HepG2 (cell line): ENCODE data around the gene RPUSD4. TPM values are rescaled to one million over a fixed set of nuclear protein-coding genes. Genes with fewer than 3 reads are reported as not detected.

Source experiments
- CBX1 ChIP-seq: IDR thresholded peaks from one replicate; pipeline ENCODE4 v1.6.1; 2016; ENCODE audit warnings: antibody characterized with exemption, low read depth
- CREM ChIP-seq, 2 experiments: sonication (generic) in 1 of 2; formaldehyde crosslinking in 1 of 2; IDR thresholded peaks; 2 replicates each; pipeline versions ENCODE4 v1.4.0 to v1.6.1; 2016 to 2020; ENCODE audit warnings: antibody characterized with exemption in 1 of 2, mild to moderate bottlenecking in 1 of 2, missing genetic modification reagents in 1 of 2
- IKZF4 ChIP-seq: sonication (generic); formaldehyde crosslinking; IDR thresholded peaks from 2 replicates; pipeline ENCODE4 v1.5.1; 2020; ENCODE audit warnings: borderline replicate concordance, mild to moderate bottlenecking, low read depth, missing genetic modification reagents; ENCODE audit errors: not compliant biosample characterization
- RAD51 ChIP-seq: fragments of 450-650 bp; IDR thresholded peaks from 2 replicates; pipeline ENCODE4 v1.6.1; 2016; ENCODE audit warnings: borderline replicate concordance
- SKI ChIP-seq: fragments of 450-650 bp; IDR thresholded peaks from one replicate; pipeline ENCODE4 v1.6.1; 2018; ENCODE audit warnings: mild to moderate bottlenecking; ENCODE audit not compliant: partially characterized antibody
- ZBTB7B ChIP-seq: sonication (generic); formaldehyde crosslinking; IDR thresholded peaks from 2 replicates; pipeline ENCODE4 v1.4.0; 2020; ENCODE audit warnings: missing genetic modification reagents
- ZNF264 ChIP-seq: sonication (generic); formaldehyde crosslinking; IDR thresholded peaks from 2 replicates; pipeline ENCODE4 v1.4.0; 2020; ENCODE audit warnings: missing genetic modification reagents
- ZNF570 ChIP-seq: sonication (generic); formaldehyde crosslinking; IDR thresholded peaks from 2 replicates; pipeline ENCODE4 v1.4.0; 2020; ENCODE audit warnings: mild to moderate bottlenecking, missing genetic modification reagents, borderline replicate concordance
- ZSCAN31 ChIP-seq: sonication (generic); formaldehyde crosslinking; IDR thresholded peaks from 2 replicates; pipeline ENCODE4 v1.5.0; 2020; ENCODE audit warnings: low read depth, mild to moderate bottlenecking, missing genetic modification reagents
- polyA plus RNA-seq, 8 experiments: library from polyadenylated mRNA; depleted of rRNA in 3 of 8; stranded (reverse) in 7 of 8; unstranded in 1 of 8; fragments of >200 nt; fragmentation: Illumina TruSeq in 4 of 8; extraction: Trizol in 4 of 8; gene quantifications; 2 replicates each; pipeline versions ENCODE4 v1.2.1 to v1.2.3, GENCODE V29; 2011 to 2016; ENCODE audit warnings: low read depth in 4 of 8, missing spikeins in 1 of 8, mixed read lengths in 1 of 8; ENCODE audit not compliant: insufficient read depth in 1 of 8
- total RNA-seq, 5 experiments: library from RNA; depleted of rRNA; stranded (reverse); fragments of >200 nt; fragmentation: Illumina TruSeq; extraction: Trizol; gene quantifications; 2 replicates each; pipeline ENCODE4 v1.2.3, GENCODE V29; 2016; ENCODE audit warnings: low read depth in 1 of 5
- TF ChIP-seq, protein P1 (sequence below): sonication (generic); formaldehyde crosslinking; IDR thresholded peaks from 2 replicates; pipeline ENCODE4 v1.5.1; 2020; ENCODE audit warnings: mild to moderate bottlenecking, missing genetic modification reagents, borderline replicate concordance
- TF ChIP-seq, protein P2 (sequence below): IDR thresholded peaks from 2 replicates; pipeline ENCODE4 v1.6.1; 2016; ENCODE audit warnings: missing biosample characterization, missing genetic modification reagents, low read depth
- TF ChIP-seq, protein P3 (sequence below), 2 experiments: IDR thresholded peaks; 2 replicates each; pipeline ENCODE4 v1.6.1; 2011 to 2012; ENCODE audit warnings: low read length in 2 of 2, borderline replicate concordance in 1 of 2, low read depth in 1 of 2, mild to moderate bottlenecking in 1 of 2, moderate library complexity in 1 of 2
- TF ChIP-seq, protein P4 (sequence below): sonication (generic); formaldehyde crosslinking; IDR thresholded peaks from 2 replicates; pipeline ENCODE4 v1.4.0; 2020; ENCODE audit warnings: missing genetic modification reagents
- TF ChIP-seq, protein P5 (sequence below): IDR thresholded peaks from 2 replicates; pipeline ENCODE4 v1.6.1; 2016

RPUSD4 gene
- total and polyA plus RNA-seq, 2 of the 13 experiments (the other 11 are each of a cell fraction or from before 2014, with no cell fraction given) = 45.0 to 52.9 TPM

DNA sequence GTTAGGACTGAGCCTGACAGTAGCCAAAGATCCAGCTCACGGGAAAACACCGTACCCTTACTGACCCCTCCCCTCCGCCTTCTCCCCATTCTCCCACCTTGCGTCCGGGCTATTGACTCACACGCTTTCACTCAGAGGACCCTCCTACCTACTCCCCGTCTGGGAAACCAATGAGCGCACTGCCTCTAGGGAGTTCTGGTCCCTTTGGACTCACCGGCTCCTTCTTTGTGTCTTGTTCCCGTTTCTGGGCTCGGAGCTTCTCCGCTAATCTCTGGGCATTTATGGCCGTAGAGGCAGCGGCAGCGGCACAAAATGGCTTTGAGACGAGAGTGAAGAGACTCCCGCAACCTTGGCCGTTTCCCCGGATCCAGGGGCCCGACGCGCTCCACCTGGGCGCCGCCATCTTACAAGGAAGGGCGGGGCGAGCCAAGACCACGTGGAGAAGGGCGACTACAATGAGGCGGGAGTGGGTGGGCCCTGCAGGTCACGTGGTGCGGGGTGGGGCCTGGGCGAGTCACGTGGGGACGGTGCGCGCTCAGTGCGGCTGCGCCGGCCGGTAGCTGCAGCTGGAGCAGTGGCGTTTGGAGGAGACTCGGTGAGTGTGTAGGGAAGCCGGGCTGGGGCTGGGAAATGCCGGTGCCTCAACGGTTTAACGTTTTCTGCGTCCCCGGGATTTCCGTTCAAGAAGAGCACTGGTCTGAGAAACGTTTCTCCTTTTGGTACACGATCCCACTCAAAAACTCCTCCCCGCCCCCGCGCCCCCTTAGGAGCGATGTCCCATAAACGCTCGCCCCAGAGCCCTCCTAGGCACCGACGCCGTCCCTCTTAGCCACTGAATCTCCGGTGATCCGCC lies at the start of gene RPUSD4, which contains the start of gene FAM118B (continued):
- TF ChIP-seq, protein P1, sequence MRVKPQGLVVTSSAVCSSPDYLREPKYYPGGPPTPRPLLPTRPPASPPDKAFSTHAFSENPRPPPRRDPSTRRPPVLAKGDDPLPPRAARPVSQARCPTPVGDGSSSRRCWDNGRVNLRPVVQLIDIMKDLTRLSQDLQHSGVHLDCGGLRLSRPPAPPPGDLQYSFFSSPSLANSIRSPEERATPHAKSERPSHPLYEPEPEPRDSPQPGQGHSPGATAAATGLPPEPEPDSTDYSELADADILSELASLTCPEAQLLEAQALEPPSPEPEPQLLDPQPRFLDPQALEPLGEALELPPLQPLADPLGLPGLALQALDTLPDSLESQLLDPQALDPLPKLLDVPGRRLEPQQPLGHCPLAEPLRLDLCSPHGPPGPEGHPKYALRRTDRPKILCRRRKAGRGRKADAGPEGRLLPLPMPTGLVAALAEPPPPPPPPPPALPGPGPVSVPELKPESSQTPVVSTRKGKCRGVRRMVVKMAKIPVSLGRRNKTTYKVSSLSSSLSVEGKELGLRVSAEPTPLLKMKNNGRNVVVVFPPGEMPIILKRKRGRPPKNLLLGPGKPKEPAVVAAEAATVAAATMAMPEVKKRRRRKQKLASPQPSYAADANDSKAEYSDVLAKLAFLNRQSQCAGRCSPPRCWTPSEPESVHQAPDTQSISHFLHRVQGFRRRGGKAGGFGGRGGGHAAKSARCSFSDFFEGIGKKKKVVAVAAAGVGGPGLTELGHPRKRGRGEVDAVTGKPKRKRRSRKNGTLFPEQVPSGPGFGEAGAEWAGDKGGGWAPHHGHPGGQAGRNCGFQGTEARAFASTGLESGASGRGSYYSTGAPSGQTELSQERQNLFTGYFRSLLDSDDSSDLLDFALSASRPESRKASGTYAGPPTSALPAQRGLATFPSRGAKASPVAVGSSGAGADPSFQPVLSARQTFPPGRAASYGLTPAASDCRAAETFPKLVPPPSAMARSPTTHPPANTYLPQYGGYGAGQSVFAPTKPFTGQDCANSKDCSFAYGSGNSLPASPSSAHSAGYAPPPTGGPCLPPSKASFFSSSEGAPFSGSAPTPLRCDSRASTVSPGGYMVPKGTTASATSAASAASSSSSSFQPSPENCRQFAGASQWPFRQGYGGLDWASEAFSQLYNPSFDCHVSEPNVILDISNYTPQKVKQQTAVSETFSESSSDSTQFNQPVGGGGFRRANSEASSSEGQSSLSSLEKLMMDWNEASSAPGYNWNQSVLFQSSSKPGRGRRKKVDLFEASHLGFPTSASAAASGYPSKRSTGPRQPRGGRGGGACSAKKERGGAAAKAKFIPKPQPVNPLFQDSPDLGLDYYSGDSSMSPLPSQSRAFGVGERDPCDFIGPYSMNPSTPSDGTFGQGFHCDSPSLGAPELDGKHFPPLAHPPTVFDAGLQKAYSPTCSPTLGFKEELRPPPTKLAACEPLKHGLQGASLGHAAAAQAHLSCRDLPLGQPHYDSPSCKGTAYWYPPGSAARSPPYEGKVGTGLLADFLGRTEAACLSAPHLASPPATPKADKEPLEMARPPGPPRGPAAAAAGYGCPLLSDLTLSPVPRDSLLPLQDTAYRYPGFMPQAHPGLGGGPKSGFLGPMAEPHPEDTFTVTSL (CRISPR knock-in tag) = no peak
- TF ChIP-seq CREM (IDR thresholded peaks at IDR 0.05) = peak; percentile 57
- TF ChIP-seq CREM (CRISPR knock-in tag; IDR thresholded peaks at IDR 0.05) = no peak
- TF ChIP-seq CBX1 = peak; percentile 36
- TF ChIP-seq, protein P2, sequence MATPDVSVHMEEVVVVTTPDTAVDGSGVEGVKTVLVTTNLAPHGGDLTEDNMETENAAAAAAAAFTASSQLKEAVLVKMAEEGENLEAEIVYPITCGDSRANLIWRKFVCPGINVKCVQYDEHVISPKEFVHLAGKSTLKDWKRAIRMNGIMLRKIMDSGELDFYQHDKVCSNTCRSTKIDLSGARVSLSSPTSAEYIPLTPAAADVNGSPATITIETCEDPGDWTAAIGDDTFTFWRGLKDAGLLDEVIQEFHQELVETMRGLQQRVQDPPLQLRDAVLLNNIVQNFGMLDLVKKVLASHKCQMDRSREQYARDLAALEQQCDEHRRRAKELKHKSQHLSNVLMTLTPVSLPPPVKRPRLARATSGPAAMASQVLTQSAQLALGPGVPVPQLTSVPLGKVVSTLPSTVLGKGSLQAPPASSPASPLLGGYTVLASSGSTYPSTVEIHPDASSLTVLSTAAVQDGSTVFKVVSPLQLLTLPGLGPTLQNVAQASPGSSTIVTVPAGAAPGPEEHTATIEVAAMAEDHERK = no peak
- TF ChIP-seq, protein P3, sequence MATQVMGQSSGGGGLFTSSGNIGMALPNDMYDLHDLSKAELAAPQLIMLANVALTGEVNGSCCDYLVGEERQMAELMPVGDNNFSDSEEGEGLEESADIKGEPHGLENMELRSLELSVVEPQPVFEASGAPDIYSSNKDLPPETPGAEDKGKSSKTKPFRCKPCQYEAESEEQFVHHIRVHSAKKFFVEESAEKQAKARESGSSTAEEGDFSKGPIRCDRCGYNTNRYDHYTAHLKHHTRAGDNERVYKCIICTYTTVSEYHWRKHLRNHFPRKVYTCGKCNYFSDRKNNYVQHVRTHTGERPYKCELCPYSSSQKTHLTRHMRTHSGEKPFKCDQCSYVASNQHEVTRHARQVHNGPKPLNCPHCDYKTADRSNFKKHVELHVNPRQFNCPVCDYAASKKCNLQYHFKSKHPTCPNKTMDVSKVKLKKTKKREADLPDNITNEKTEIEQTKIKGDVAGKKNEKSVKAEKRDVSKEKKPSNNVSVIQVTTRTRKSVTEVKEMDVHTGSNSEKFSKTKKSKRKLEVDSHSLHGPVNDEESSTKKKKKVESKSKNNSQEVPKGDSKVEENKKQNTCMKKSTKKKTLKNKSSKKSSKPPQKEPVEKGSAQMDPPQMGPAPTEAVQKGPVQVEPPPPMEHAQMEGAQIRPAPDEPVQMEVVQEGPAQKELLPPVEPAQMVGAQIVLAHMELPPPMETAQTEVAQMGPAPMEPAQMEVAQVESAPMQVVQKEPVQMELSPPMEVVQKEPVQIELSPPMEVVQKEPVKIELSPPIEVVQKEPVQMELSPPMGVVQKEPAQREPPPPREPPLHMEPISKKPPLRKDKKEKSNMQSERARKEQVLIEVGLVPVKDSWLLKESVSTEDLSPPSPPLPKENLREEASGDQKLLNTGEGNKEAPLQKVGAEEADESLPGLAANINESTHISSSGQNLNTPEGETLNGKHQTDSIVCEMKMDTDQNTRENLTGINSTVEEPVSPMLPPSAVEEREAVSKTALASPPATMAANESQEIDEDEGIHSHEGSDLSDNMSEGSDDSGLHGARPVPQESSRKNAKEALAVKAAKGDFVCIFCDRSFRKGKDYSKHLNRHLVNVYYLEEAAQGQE (IDR thresholded peaks at IDR 0.05; ENCODE audit: borderline replicate concordance in 1 of 2, low read depth in 1 of 2, low read length in 2 of 2) = peak in 1 of 2 experiments; percentile 41; a peak in 1 of 4 replicates
- TF ChIP-seq, protein P4, sequence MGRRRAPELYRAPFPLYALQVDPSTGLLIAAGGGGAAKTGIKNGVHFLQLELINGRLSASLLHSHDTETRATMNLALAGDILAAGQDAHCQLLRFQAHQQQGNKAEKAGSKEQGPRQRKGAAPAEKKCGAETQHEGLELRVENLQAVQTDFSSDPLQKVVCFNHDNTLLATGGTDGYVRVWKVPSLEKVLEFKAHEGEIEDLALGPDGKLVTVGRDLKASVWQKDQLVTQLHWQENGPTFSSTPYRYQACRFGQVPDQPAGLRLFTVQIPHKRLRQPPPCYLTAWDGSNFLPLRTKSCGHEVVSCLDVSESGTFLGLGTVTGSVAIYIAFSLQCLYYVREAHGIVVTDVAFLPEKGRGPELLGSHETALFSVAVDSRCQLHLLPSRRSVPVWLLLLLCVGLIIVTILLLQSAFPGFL (CRISPR knock-in tag) = no peak
- TF ChIP-seq, protein P5, sequence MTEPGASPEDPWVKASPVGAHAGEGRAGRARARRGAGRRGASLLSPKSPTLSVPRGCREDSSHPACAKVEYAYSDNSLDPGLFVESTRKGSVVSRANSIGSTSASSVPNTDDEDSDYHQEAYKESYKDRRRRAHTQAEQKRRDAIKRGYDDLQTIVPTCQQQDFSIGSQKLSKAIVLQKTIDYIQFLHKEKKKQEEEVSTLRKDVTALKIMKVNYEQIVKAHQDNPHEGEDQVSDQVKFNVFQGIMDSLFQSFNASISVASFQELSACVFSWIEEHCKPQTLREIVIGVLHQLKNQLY (CRISPR knock-in tag) = peak; percentile 57; the same call in 1 of the 2 replicates
- peak; percentile 56; the same call in 1 of the 2 replicates for TF ChIP-seq ZSCAN31 (CRISPR knock-in tag)
- TF ChIP-seq SKI = no peak
- TF ChIP-seq IKZF4 (CRISPR knock-in tag) = peak; percentile 66
- 0 out of 2 replicates have a peak, but pooled peaks have one; percentile 40 for TF ChIP-seq ZNF570
- TF ChIP-seq ZBTB7B (CRISPR knock-in tag) = no peak
- TF ChIP-seq RAD51 = peak; percentile 100
- peak; percentile 40; the same call in 1 of the 2 replicates for TF ChIP-seq ZNF264
